AG04450 (cell line): ENCODE measurements around the gene ACKR3. TPM values are rescaled to one million over a fixed set of nuclear protein-coding genes. Genes with fewer than 3 reads are reported as not detected.

ENCODE experiments used
- CTCF ChIA-PET: fragments of 300-600, 350-600 bp; formaldehyde crosslinking; extraction: SDS; loops from one replicate; lab custom pipeline; 2022; ENCODE audit warnings: antibody characterized with exemption, inconsistent platforms; lab: Charles Lee
- POLR2A ChIA-PET: fragments of 350-600 bp; formaldehyde crosslinking; extraction: SDS; loops from one replicate; lab custom pipeline; 2021; ENCODE audit warnings: antibody characterized with exemption, inconsistent platforms; lab: Yijun Ruan, JAX
- DNase-seq: peaks from one replicate; pipeline ENCODE4 v3.0.0-alpha.2; 2011; ENCODE audit warnings: low read depth, low spot score
- H3K27ac ChIP-seq: one replicate; pipeline ENCODE4 v1.5.1; 2012; ENCODE audit warnings: low read depth, low read length, control low read depth
- H3K27me3 ChIP-seq: one replicate; pipeline ENCODE4 v1.6.0; 2012; ENCODE audit warnings: low read length; ENCODE audit not compliant: control insufficient read depth, insufficient read depth
- H3K4me3 ChIP-seq: 2 replicates; pipeline ENCODE4 v1.5.1; 2011; ENCODE audit warnings: mild to moderate bottlenecking, low read depth, low read length, control low read depth
- H3K9me3 ChIP-seq: 2 replicates; pipeline ENCODE4 v1.5.1; 2012; ENCODE audit warnings: low read length; ENCODE audit not compliant: control insufficient read depth, insufficient read depth
- CTCF ChIP-seq: IDR thresholded peaks from 2 replicates; pipeline ENCODE4 v1.5.1; 2011; ENCODE audit warnings: low read depth, low read length, control low read depth, inconsistent platforms
- polyA plus RNA-seq: library from polyadenylated mRNA; depleted of rRNA; stranded (reverse); fragments of >200 nt; gene quantifications from 2 replicates; pipeline ENCODE4 v1.2.3, GENCODE V29; 2011

Gene ACKR3
- polyA plus RNA-seq, 1 experiment: 0.07 TPM

- ChIA-PET CTCF (no interaction called here), POLR2A (no interaction called here)
- Histone ChIP-seq H3K9me3 (peaks cover 11% of the 10 kb centered on the region), H3K4me3 (no peak overlapping the region), H3K27ac (no peak overlapping the region), H3K27me3 (no peaks in the 10 kb centered on the region)
- no peak for TF ChIP-seq CTCF
- DNase-seq: no peak
Measured at GRCh38 chr2:236607471-236608187, 38.0 kb downstream of the ACKR3 start.

GRCh38 chr2:236608188-236608525 is 38.5 kb downstream of the ACKR3 start:
- peaks cover 2% of the 10 kb centered on the region for H3K27me3 ChIP-seq
- no peak overlapping the region for H3K4me3 ChIP-seq
- no peak for TF ChIP-seq CTCF
- no peak overlapping the region for H3K27ac ChIP-seq
- no peak for DNase-seq
- ChIA-PET CTCF (no interaction called here), POLR2A (no interaction called here)
- peaks cover 11% of the 10 kb centered on the region for H3K9me3 ChIP-seq

GRCh38 chr2:236608710-236609109 is 39.1 kb downstream of the ACKR3 start:
- H3K27ac ChIP-seq: no peak overlapping the region
- peaks cover 11% of the 10 kb centered on the region for H3K9me3 ChIP-seq
- peaks cover 2% of the 10 kb centered on the region for H3K27me3 ChIP-seq
- no peak for TF ChIP-seq CTCF
- POLR2A ChIA-PET: no interaction called here
- DNase-seq: no peak
- no peak overlapping the region for H3K4me3 ChIP-seq
- CTCF ChIA-PET: no interaction called here

GRCh38 chr2:236610991-236611821 is 41.6 kb downstream of the ACKR3 start:
- peaks cover 8% of the 10 kb centered on the region for H3K9me3 ChIP-seq
- POLR2A ChIA-PET: no interaction called here
- H3K27me3 ChIP-seq: peaks cover 2% of the 10 kb centered on the region
- no peak for DNase-seq
- CTCF ChIA-PET: no interaction called here
- TF ChIP-seq CTCF: no peak
- no peak overlapping the region for H3K4me3 ChIP-seq
- H3K27ac ChIP-seq: no peak overlapping the region

- TF ChIP-seq CTCF: no peak
- peaks cover 2% of the 10 kb centered on the region for H3K27me3 ChIP-seq
- H3K4me3 ChIP-seq: no peak overlapping the region
- CTCF ChIA-PET: no interaction called here
- POLR2A ChIA-PET: no interaction called here
- no peak for DNase-seq
- no peaks in the 10 kb centered on the region; the same call in 1 of the 2 replicates for H3K9me3 ChIP-seq
- no peak overlapping the region for H3K27ac ChIP-seq
Measured at GRCh38 chr2:236612737-236613136, 43.1 kb downstream of the ACKR3 start.
